Gastrocnemius medialis (tissue), 4 donors: Measurements from ENCODE around the gene NPTX2. TPM values are rescaled to one million over a fixed set of nuclear protein-coding genes. Genes with fewer than 3 reads are reported as not detected.

Experiments used
- ATAC-seq, 2 donors: fragments of 150-250 bp; one replicate each; pipeline ENCODE4 v1.9.1; 2016
- DNase-seq, 2 donors: peaks; one replicate each; pipeline ENCODE4 v3.0.0-alpha.2; 2019
- H3K27ac ChIP-seq, 4 donors: fragments of 200-600 bp; sonication (generic); 1 replicate in 1 of 4; 2 replicates in 3 of 4; pipeline ENCODE4 v1.5.1; 2016 to 2018; ENCODE audit warnings: mild to moderate bottlenecking in 2 of 4, moderate library complexity in 1 of 4
- H3K27me3 ChIP-seq, 3 donors: fragments of 200-600 bp; sonication (generic) in 2 of 3; 1 replicate in 1 of 3; 2 replicates in 2 of 3; pipeline versions ENCODE4 v1.5.1 to v1.6.0; 2016 to 2019; ENCODE audit warnings: mild to moderate bottlenecking in 1 of 3, moderate library complexity in 1 of 3
- H3K36me3 ChIP-seq, 2 donors: fragments of 200-600 bp; sonication (generic) in 1 of 2; one replicate each; pipeline ENCODE4 v1.5.1; 2017 to 2018
- H3K4me1 ChIP-seq, 2 donors: fragments of 200-600 bp; sonication (generic) in 1 of 2; one replicate each; pipeline ENCODE4 v1.5.1; 2016 to 2017; ENCODE audit warnings: mild to moderate bottlenecking in 2 of 2
- H3K4me3 ChIP-seq, 4 donors: fragments of 200-600 bp; sonication (generic) in 3 of 4; 1 replicate in 1 of 4; 2 replicates in 3 of 4; pipeline ENCODE4 v1.5.1; 2016 to 2019; ENCODE audit warnings: mild to moderate bottlenecking in 2 of 4
- H3K9me3 ChIP-seq, 3 donors: fragments of 200-600 bp; sonication (generic) in 2 of 3; 1 replicate in 1 of 3; 2 replicates in 2 of 3; pipeline ENCODE4 v1.5.1; 2016 to 2019
- POLR2A ChIP-seq, 2 donors: fragments of 450-650 bp; IDR thresholded peaks; one replicate each; pipeline ENCODE4 v1.6.1; 2017; ENCODE audit warnings: antibody characterized with exemption in 2 of 2, mild to moderate bottlenecking in 2 of 2, moderate library complexity in 2 of 2
- in situ Hi-C, 4 donors: fragments of 200-750 bp; cut with MboI; loops; one replicate each; pipeline versions ENCODE4 v1.15.0 to v1.8.0; 2017; ENCODE audit warnings: low sequenced_read_pairs in 4 of 4
- intact Hi-C: fragments of 100-400 bp; cut with DNase I; formaldehyde crosslinking; loops from one replicate; pipeline ENCODE4 v1.15.1; 2023; ENCODE audit warnings: low total_unique reads
- total RNA-seq, 4 donors: library from RNA; depleted of rRNA; stranded (reverse); fragments of >200 nt; gene quantifications; one replicate each; pipeline versions ENCODE4 v1.1.0 to v1.2.3, GENCODE V29; 2016
- TF ChIP-seq, protein P1 (sequence below), 5 experiments: fragments of 450-650 bp in 3 of 5; fragments of 200-600 bp in 2 of 5; sonication (generic) in 2 of 5; IDR thresholded peaks in 4 of 5; conservative IDR thresholded peaks in 1 of 5; 1 replicate in 4 of 5; 2 replicates in 1 of 5; pipeline ENCODE4 v1.5.1; 2016 to 2019; ENCODE audit warnings: antibody characterized with exemption in 5 of 5, mild to moderate bottlenecking in 3 of 5, moderate library complexity in 3 of 5

The NPTX2 gene
- total RNA-seq, 4 donors from 2014 or later = 9.6 to 22.7 (median 16.6) TPM

DNA sequence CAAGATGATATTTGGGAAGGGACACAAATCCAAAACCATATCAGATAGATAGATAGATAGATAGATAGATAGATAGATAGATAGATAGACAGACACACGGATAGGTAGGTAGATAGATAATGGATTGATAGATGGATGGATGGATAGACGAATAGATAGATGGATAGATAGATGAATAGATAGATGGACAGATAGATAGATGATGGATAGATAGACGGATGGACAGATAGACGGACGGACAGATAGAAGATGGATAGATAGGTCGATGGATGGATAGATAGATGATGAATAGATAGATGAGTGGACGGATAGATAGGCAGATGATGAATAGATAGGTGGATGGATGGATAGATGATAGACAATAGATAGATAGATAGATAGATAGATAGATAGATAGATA is 39.8 kb downstream of the NPTX2 start:
- intact Hi-C loops = no loop called here
- TF ChIP-seq, protein P1, sequence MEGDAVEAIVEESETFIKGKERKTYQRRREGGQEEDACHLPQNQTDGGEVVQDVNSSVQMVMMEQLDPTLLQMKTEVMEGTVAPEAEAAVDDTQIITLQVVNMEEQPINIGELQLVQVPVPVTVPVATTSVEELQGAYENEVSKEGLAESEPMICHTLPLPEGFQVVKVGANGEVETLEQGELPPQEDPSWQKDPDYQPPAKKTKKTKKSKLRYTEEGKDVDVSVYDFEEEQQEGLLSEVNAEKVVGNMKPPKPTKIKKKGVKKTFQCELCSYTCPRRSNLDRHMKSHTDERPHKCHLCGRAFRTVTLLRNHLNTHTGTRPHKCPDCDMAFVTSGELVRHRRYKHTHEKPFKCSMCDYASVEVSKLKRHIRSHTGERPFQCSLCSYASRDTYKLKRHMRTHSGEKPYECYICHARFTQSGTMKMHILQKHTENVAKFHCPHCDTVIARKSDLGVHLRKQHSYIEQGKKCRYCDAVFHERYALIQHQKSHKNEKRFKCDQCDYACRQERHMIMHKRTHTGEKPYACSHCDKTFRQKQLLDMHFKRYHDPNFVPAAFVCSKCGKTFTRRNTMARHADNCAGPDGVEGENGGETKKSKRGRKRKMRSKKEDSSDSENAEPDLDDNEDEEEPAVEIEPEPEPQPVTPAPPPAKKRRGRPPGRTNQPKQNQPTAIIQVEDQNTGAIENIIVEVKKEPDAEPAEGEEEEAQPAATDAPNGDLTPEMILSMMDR (IDR thresholded peaks at IDR 0.05 in 4 of 5, conservative IDR thresholded peaks at IDR 0.05 in 1 of 5) = no peak
- TF ChIP-seq POLR2A (IDR thresholded peaks at IDR 0.05) = no peak

GRCh38 chr7:98657736-98658135 is 40.7 kb downstream of the NPTX2 start:
- DNase-seq = no peak
- in situ Hi-C loops (no loop called here), intact Hi-C loops (no loop called here)
- ATAC-seq = no peak
- Histone ChIP-seq H3K27ac (no peak overlapping the region), H3K9me3 (no peaks in the 10 kb centered on the region), H3K36me3 (no peaks in the 10 kb centered on the region), H3K4me3 (no peak overlapping the region), H3K27me3 (no peaks in the 10 kb centered on the region), H3K4me1 (no peaks in the 10 kb centered on the region)
- no peak for TF ChIP-seq POLR2A (IDR thresholded peaks at IDR 0.05)
- TF ChIP-seq, protein P1 (IDR thresholded peaks at IDR 0.05 in 4 of 5, conservative IDR thresholded peaks at IDR 0.05 in 1 of 5) = no peak

More for the DNA sequence above, 39.8 kb downstream of the NPTX2 start:
- H3K27ac ChIP-seq = no peak overlapping the region
- ATAC-seq (no peak), DNase-seq (no peak)
- H3K36me3 ChIP-seq = no peaks in the 10 kb centered on the region
- no peak overlapping the region for H3K4me3 ChIP-seq
- in situ Hi-C loops = no loop called here
- H3K9me3 ChIP-seq = no peaks in the 10 kb centered on the region
- H3K4me1 ChIP-seq = no peaks in the 10 kb centered on the region
- no peaks in the 10 kb centered on the region for H3K27me3 ChIP-seq

DNA sequence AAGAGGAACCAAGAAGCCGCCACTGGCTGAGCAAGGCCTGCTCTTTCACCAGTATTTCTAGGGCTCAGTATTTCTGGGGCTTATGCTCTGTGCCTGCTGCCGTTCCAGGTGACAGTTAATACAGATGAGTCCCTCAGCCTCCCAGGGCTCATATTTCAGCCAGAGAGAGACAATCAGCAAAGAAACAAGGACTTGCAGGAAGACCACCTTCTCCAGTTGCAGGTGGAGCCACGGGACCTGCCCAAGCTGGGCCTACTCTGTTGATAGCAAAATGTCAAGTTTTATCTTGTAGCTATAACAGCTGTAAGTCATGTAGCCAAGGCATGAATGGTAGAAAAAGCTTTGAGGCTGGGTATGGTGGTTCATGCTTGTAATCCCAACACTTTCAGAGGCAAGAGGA is 42.7 kb downstream of the NPTX2 start:
- TF ChIP-seq, protein P1 (IDR thresholded peaks at IDR 0.05 in 4 of 5, conservative IDR thresholded peaks at IDR 0.05 in 1 of 5) = no peak
- no peak for TF ChIP-seq POLR2A (IDR thresholded peaks at IDR 0.05)
- H3K4me3 ChIP-seq = no peak overlapping the region
- DNase-seq (no peak), ATAC-seq (no peak)
- no peaks in the 10 kb centered on the region for H3K4me1 ChIP-seq
- no peaks in the 10 kb centered on the region for H3K36me3 ChIP-seq
- intact Hi-C loops = no loop called here
- H3K9me3 ChIP-seq = no peaks in the 10 kb centered on the region
- H3K27me3 ChIP-seq = no peaks in the 10 kb centered on the region
- no peak overlapping the region for H3K27ac ChIP-seq
- in situ Hi-C loops = no loop called here

- Histone ChIP-seq H3K27me3 (no peaks in the 10 kb centered on the region), H3K27ac (no peak overlapping the region), H3K4me1 (no peaks in the 10 kb centered on the region), H3K9me3 (no peaks in the 10 kb centered on the region), H3K36me3 (no peaks in the 10 kb centered on the region), H3K4me3 (no peak overlapping the region)
- ATAC-seq = no peak
- TF ChIP-seq, protein P1 (IDR thresholded peaks at IDR 0.05 in 4 of 5, conservative IDR thresholded peaks at IDR 0.05 in 1 of 5) = no peak
- TF ChIP-seq POLR2A (IDR thresholded peaks at IDR 0.05) = no peak
- no peak for DNase-seq
- intact Hi-C loops (no loop called here), in situ Hi-C loops (no loop called here)
Measured at GRCh38 chr7:98661607-98662006, 44.5 kb downstream of the NPTX2 start.

GRCh38 chr7:98662289-98662688 is 45.2 kb downstream of the NPTX2 start:
- DNase-seq = no peak
- TF ChIP-seq, protein P1 (IDR thresholded peaks at IDR 0.05 in 4 of 5, conservative IDR thresholded peaks at IDR 0.05 in 1 of 5) = no peak
- TF ChIP-seq POLR2A (IDR thresholded peaks at IDR 0.05) = no peak
- Histone ChIP-seq H3K36me3 (no peaks in the 10 kb centered on the region), H3K27me3 (no peaks in the 10 kb centered on the region), H3K9me3 (no peaks in the 10 kb centered on the region), H3K4me1 (no peaks in the 10 kb centered on the region), H3K4me3 (no peak overlapping the region), H3K27ac (no peak overlapping the region)
- in situ Hi-C loops = no loop called here
- intact Hi-C loops = no loop called here
- no peak for ATAC-seq
